ENCODE measurements around the gene NAV1. TPM values are rescaled to one million over a fixed set of nuclear protein-coding genes. Genes with fewer than 3 reads are reported as not detected.

The NAV1 gene
- total and polyA plus RNA-seq, 9 of the 15 experiments (the other 6 are each of a cell fraction or from before 2014, with no cell fraction given), result 0.91 to 16.8 (median 3.2) TPM

DNA sequence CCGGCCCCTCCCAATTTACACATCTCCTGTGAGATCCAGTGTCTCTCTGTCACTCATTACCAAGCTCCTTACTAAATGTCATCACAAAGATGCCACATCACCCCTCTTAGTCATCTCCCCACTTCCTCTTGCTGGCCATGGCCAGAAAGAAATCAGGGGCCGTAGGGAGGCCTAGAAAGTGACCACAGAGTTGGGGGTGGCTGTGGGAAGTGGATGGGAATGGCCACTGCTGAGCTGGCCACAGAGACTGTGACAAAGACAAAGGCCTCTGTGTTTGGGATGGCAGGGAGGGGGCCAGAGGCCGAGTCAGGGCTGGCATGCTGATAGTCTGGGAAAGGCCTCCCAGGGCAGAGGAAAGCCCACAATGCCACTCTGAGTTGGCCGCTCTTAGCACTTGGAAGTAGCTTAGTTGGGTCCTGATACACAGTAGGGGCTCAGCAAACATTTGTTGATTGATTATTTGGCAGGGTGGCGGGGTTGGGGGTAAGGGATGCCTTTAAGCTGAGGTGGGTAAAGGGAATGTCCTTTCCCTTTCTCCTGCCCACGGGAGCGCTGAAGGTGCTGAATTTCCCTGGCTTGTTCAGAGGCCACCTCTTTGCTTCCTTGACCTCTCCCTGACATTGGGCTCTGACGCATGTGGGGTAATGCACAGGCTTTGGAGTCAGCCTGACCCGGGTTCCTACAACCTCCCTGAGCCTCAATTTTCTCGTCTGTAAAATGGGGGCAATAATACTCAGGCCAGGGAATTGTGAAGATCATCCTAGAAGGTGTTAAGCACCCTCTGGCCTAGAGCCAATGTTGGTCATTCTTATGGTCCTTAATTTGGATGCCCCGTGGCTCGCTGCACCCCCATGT lies 13.2 kb downstream of the NAV1 start (continued):
- TF ChIP-seq, protein P1, sequence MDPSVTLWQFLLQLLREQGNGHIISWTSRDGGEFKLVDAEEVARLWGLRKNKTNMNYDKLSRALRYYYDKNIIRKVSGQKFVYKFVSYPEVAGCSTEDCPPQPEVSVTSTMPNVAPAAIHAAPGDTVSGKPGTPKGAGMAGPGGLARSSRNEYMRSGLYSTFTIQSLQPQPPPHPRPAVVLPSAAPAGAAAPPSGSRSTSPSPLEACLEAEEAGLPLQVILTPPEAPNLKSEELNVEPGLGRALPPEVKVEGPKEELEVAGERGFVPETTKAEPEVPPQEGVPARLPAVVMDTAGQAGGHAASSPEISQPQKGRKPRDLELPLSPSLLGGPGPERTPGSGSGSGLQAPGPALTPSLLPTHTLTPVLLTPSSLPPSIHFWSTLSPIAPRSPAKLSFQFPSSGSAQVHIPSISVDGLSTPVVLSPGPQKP (CRISPR knock-in tag; IDR thresholded peaks at IDR 0.05), result no peak
- TF ChIP-seq SUPT5H (IDR thresholded peaks at IDR 0.05), result no peak
- no peak for TF ChIP-seq TRIM28 (IDR thresholded peaks at IDR 0.05)
- no peak for TF ChIP-seq TCF7 (IDR thresholded peaks at IDR 0.05; ENCODE audit: borderline replicate concordance)
- TF ChIP-seq RNF2 (IDR thresholded peaks at IDR 0.05), result peak; percentile 51; the same call in 1 of the 2 replicates
- TF ChIP-seq KAT2B (IDR thresholded peaks at IDR 0.05; ENCODE audit: low read depth, low read length), result no peak
- TF ChIP-seq, protein P2, sequence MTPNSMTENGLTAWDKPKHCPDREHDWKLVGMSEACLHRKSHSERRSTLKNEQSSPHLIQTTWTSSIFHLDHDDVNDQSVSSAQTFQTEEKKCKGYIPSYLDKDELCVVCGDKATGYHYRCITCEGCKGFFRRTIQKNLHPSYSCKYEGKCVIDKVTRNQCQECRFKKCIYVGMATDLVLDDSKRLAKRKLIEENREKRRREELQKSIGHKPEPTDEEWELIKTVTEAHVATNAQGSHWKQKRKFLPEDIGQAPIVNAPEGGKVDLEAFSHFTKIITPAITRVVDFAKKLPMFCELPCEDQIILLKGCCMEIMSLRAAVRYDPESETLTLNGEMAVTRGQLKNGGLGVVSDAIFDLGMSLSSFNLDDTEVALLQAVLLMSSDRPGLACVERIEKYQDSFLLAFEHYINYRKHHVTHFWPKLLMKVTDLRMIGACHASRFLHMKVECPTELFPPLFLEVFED (CRISPR knock-in tag; conservative IDR thresholded peaks at IDR 0.05), result peak; percentile 75; the same call in 1 of the 2 replicates
- TF ChIP-seq FOXJ2 (tag; IDR thresholded peaks at IDR 0.05), result no peak
- TF ChIP-seq ZFX (CRISPR knock-in tag; IDR thresholded peaks at IDR 0.05), result peak; percentile 47
- TF ChIP-seq, protein P3, sequence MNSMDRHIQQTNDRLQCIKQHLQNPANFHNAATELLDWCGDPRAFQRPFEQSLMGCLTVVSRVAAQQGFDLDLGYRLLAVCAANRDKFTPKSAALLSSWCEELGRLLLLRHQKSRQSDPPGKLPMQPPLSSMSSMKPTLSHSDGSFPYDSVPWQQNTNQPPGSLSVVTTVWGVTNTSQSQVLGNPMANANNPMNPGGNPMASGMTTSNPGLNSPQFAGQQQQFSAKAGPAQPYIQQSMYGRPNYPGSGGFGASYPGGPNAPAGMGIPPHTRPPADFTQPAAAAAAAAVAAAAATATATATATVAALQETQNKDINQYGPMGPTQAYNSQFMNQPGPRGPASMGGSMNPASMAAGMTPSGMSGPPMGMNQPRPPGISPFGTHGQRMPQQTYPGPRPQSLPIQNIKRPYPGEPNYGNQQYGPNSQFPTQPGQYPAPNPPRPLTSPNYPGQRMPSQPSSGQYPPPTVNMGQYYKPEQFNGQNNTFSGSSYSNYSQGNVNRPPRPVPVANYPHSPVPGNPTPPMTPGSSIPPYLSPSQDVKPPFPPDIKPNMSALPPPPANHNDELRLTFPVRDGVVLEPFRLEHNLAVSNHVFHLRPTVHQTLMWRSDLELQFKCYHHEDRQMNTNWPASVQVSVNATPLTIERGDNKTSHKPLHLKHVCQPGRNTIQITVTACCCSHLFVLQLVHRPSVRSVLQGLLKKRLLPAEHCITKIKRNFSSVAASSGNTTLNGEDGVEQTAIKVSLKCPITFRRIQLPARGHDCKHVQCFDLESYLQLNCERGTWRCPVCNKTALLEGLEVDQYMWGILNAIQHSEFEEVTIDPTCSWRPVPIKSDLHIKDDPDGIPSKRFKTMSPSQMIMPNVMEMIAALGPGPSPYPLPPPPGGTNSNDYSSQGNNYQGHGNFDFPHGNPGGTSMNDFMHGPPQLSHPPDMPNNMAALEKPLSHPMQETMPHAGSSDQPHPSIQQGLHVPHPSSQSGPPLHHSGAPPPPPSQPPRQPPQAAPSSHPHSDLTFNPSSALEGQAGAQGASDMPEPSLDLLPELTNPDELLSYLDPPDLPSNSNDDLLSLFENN (IDR thresholded peaks at IDR 0.05; ENCODE audit: low read depth in 2 of 2, low read length in 2 of 2), result no peak
- TF ChIP-seq ZZZ3 (IDR thresholded peaks at IDR 0.05), result no peak
- TF ChIP-seq KAT8 (IDR thresholded peaks at IDR 0.05; ENCODE audit: low read depth), result no peak
- TF ChIP-seq, protein P4, sequence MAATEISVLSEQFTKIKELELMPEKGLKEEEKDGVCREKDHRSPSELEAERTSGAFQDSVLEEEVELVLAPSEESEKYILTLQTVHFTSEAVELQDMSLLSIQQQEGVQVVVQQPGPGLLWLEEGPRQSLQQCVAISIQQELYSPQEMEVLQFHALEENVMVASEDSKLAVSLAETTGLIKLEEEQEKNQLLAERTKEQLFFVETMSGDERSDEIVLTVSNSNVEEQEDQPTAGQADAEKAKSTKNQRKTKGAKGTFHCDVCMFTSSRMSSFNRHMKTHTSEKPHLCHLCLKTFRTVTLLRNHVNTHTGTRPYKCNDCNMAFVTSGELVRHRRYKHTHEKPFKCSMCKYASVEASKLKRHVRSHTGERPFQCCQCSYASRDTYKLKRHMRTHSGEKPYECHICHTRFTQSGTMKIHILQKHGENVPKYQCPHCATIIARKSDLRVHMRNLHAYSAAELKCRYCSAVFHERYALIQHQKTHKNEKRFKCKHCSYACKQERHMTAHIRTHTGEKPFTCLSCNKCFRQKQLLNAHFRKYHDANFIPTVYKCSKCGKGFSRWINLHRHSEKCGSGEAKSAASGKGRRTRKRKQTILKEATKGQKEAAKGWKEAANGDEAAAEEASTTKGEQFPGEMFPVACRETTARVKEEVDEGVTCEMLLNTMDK (IDR thresholded peaks at IDR 0.05; ENCODE audit: borderline replicate concordance, insufficient read depth, low read depth, low read length, poor library complexity, severe bottlenecking), result no peak
- TF ChIP-seq ZNF766 (CRISPR knock-in tag; conservative IDR thresholded peaks at IDR 0.05), result peak; percentile 54; the same call in 1 of the 2 replicates
- TF ChIP-seq, protein P5, sequence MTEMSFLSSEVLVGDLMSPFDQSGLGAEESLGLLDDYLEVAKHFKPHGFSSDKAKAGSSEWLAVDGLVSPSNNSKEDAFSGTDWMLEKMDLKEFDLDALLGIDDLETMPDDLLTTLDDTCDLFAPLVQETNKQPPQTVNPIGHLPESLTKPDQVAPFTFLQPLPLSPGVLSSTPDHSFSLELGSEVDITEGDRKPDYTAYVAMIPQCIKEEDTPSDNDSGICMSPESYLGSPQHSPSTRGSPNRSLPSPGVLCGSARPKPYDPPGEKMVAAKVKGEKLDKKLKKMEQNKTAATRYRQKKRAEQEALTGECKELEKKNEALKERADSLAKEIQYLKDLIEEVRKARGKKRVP (CRISPR knock-in tag; IDR thresholded peaks at IDR 0.05), result peak; percentile 33; the same call in 1 of the 2 replicates
- TF ChIP-seq ZNF316 (IDR thresholded peaks at IDR 0.05), result no peak
- no peak for TF ChIP-seq PHF20 (IDR thresholded peaks at IDR 0.05; ENCODE audit: partially characterized antibody)
- TF ChIP-seq ZNF384 (IDR thresholded peaks at IDR 0.05; ENCODE audit: low read depth, low read length), result no peak

Data from K562 (cell line).